Choroid plexus epithelial cell (primary cell): Measurements from ENCODE around the gene DNM1.

Experiments
- DNase-seq: peaks from one replicate; pipeline ENCODE4 v3.0.0-alpha.2; 2010; ENCODE audit warnings: low read depth
- H3K4me3 ChIP-seq: 2 replicates; pipeline ENCODE4 v1.5.1; 2011; ENCODE audit warnings: low read depth, mild to moderate bottlenecking, control low read depth, low read length, moderate library complexity
- TF ChIP-seq, protein P1 (sequence below): conservative IDR thresholded peaks from 2 replicates; pipeline ENCODE4 v1.5.1; 2011; ENCODE audit warnings: low read depth, mild to moderate bottlenecking, control low read depth, inconsistent platforms, low read length, moderate library complexity

DNM1 gene

DNA sequence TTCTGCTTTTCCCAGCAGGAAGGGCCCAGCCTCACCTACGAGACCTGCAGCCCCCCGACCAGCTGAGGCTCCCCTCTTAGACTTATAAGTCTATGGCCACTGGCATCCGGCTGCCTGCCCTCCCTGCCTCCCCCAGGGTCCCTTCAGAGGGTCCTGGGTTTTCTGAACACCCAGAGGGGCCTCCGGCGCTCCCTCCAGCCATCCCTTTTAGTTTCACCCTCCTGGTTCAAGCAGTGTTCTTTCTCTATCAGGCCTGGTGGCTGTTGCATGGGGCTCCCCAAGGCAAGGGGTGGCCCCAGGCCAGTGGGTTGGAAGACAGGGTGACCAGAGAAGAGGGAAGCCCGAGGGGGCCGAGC lies 50.8 kb downstream of the DNM1 start:
- TF ChIP-seq, protein P1, sequence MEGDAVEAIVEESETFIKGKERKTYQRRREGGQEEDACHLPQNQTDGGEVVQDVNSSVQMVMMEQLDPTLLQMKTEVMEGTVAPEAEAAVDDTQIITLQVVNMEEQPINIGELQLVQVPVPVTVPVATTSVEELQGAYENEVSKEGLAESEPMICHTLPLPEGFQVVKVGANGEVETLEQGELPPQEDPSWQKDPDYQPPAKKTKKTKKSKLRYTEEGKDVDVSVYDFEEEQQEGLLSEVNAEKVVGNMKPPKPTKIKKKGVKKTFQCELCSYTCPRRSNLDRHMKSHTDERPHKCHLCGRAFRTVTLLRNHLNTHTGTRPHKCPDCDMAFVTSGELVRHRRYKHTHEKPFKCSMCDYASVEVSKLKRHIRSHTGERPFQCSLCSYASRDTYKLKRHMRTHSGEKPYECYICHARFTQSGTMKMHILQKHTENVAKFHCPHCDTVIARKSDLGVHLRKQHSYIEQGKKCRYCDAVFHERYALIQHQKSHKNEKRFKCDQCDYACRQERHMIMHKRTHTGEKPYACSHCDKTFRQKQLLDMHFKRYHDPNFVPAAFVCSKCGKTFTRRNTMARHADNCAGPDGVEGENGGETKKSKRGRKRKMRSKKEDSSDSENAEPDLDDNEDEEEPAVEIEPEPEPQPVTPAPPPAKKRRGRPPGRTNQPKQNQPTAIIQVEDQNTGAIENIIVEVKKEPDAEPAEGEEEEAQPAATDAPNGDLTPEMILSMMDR = no peak
- no peak overlapping the region for H3K4me3 ChIP-seq
- no peak for DNase-seq

DNA sequence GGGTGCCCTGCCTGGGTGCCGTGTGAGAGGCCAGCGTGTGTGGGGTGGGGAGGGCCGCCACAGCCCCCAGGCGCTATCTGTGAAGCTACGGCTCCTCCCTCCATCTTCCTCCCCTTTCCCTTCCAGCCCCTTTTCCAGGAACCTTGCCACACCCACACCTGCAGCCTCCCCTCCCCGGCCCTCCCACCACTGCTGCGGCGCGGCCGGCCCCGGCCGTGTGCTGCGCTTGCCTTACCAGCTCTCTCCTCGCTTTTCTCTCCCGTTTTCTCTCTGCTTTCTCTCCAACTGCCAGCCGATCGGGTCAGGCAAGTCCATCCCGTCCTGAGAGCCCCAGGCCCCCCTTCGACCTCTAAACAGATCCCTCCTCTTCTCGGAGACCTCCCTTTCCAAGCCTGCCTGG lies 51.2 kb downstream of the DNM1 start:
- no peak overlapping the region for H3K4me3 ChIP-seq
- no peak for DNase-seq
- TF ChIP-seq, protein P1 = no peak

DNA sequence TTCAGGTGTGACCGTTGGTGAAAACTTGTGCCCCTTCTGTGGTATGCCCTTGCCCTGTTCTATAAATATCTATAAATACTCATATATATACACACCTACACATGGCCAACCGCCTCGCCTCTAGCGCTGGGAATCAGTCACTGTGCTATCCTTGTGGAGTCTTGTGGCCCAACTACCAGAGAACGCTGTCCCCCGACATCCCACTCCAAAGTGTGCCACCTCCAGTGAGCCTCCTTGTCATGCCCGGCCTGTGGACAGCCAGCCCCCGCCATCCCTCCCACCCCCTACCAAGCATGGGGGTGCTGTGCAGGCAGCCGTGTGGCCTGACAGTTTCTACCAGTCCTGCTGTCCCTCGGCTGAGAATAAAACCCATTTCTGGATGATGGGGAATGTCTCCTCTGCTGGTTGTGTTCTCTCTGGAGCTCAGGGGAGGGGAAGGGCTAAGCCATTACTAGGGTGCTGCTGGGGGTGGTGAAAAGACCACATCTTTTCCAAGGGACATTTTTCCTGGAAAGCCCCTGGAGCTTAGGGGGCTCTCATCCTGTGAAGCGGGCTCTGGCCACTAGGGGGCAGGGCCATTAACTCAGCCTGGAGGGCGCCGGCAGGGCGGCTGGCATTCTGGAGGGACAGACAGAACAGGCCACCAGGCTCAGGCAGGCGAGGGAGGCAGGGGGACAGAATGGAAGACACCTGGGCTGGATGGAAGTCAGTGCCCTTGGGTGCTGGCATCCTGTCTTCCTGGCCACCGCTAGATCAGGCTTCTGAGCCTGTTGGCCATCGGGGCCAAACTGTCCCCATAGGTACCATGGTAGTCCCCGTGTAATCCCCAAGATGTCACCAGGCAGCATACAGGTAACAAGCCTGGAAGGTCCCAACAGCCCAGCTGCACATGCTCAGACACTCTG lies 51.9 kb downstream of the DNM1 start:
- TF ChIP-seq, protein P1 = peak; percentile 90
- DNase-seq = peak; percentile 59
- H3K4me3 ChIP-seq = no peak overlapping the region

DNA sequence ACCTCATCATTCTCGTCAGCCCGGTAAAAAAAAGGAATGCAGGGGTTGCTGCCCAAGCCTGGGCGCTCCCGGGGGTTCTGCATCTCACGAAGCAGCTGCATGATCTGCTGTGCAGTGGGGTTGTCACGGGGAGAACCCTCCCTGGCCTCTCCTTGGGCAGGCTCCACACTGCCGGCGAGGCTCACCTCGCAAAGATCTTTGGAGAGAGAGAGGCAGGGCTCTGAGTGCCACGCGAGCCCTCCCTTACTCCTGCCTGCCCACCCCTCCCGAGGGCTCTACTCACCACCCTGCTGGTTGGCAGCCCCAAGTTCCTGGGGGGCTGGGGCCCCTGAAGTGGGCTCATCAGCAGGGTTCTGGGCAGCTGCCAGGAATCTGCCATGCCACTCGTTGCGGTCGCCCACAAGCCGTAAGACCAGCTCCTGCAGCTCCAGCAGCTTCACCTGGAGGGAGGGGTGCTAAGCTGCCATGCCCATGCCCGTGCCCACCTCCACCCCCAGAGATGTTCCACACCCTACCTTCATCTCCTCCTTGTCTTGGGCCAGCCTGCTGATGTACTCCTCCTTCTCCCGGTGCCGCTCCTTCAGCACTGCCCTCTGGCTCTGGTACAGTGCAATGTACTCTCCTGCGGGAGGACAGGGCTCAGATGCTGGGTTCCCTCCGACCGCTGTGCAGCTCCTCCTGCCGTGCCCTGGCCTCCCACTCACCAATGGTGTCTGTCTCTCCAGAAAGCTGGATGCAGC lies 54.1 kb downstream of the DNM1 start:
- TF ChIP-seq, protein P1 = no peak
- no peak for DNase-seq
- H3K4me3 ChIP-seq = no peak overlapping the region

DNA sequence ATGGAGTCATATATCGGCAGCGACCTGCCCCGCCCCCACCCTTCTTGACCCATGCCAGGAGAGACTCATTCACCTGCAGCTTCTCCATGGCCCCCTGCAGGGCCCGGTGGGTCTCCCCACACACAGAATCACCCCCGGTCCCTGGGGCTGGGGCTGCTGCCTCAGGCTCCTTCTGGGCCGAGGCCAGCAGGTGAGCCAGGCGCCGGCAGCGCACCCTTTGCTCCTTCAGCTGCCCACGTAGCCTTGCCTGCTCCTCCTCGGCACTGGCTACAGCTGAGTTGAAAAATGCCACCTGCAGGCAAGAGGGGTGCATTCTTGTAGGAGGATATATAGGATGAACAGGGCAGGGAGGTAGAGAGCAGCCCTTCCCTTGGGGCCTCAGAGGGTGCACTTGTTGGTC lies 54.7 kb downstream of the DNM1 start:
- TF ChIP-seq, protein P1 = no peak
- H3K4me3 ChIP-seq = no peak overlapping the region
- no peak for DNase-seq

DNA sequence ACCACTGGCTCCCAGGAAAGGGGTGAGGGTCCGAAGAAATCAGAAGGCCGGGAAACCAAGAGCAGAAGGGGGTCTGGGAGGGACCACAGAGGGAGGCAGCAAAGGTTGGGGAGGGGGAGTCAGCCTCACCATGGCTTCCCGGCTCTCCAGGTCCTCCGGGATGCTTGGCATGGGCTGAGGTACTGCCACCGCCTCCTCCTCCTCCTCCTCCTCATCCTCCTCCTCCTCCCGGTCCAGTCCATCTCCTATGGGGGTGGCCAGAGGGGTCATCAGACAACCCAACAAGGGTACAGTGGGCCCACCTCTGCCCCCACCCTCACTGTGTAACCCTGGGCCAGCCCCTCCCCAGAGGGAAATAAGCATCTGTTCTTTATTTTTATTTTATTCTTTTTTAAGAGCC lies 55.1 kb downstream of the DNM1 start:
- DNase-seq = no peak
- TF ChIP-seq, protein P1 = no peak
- H3K4me3 ChIP-seq = no peak overlapping the region
